Stimulated activated CD8-positive, alpha-beta memory T cell treated with anti-CD3 and anti-CD28 coated beads, Interleukin-4, amount 100 ng/mL, for 4 hours (primary cell): ENCODE data around the gene CRAT.
"Not testable (repeated sequence)": the region's sequence is repeated elsewhere in the genome, so short reads cannot be mapped to it uniquely, and the experiment has no call there.

Experiments used
- DNase-seq, 2 donors: peaks; one replicate each; pipeline ENCODE4 v3.0.0-alpha.2; 2020; ENCODE audit warnings: low read depth in 2 of 2, low spot score in 1 of 2

The CRAT gene

GRCh38 chr9:129138476-129139232, 28.1 kb upstream of the CRAT start:
- DNase-seq, result no peak

DNA sequence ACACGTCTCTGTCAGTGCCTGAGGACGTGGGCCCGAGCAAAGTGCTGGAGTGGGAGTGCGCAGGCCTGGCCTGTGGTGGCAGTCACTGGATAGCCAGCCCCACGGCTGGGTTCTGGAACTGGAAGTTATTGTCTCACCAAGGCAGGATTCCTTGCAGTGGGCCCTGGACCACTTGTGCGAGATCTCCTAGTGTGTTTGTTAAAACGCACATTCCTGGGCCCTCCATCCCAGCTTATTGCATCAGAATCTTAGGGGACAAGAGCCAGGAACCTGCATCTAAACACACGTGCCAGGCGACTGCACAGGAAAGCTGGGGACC, 27.5 kb upstream of the CRAT start:
- no peak for DNase-seq

DNA sequence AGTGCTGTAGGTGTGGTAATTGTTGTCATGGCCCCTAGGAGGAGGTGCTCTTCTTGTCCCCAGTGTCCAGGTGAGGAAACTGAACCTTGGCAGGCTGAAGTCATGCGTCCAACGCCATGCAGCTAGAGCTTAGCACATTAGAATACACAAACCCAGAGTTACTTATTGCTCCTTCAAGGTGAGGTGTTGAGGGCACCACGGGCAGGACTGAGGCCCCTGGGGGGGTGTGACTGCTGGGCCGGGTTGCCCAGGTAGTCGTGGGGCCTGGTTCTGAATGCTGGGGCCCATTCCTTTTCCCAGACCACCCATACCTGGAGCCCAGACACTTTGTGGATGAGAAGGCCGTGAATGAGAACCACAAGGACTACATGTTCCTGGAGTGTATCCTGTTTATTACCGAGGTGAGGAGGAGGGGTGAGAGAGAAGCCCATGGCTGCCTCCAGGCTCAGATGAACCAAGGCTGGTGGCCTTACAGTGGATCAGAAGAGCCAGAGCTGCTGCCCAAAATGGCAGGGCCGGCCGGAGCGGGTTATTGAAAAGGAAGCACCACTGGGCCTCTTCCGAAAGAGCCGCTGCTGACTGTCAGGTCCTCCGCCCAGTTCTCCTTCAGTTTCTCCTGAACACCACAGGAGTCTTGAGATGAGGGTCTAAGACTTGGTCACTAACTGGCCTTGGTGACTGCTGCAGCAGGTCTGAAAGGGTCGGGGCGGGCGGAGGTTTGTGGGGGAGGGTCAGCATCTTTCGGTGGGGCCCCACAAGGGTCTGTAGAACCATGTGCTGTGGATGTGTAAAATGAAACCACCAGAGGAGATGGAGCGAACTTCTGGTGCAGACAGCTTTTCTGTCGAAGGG, 26.9 kb upstream of the CRAT start:
- DNase-seq, result no peak

DNA sequence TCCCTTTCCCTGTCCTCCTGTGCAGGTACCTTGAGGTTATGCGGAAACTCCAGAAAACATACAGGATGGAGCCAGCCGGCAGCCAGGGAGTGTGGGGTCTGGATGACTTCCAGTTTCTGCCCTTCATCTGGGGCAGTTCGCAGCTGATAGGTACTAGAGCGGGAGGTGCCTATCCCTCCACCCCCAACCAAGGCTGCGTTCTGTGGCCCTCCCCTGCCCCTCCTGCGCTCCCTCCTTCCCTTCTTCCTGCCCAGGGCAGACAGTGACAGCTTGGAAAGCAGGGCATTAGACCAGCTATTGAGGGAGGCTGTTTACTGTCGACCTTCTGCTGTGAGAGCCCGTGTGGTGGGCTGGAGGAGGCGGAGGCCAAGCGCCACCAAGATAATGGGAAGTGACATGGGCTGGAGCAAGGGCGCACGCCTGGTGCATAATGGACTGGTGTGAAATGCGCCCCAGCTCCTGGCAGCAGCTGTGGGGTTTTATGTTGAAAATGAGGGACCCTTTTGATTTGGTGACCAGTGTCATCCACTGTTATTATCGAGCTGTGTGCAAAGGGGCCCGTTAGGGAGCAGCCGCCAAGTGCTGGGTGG, 25.9 kb upstream of the CRAT start:
- no peak for DNase-seq

- no peak for DNase-seq
Measured at GRCh38 chr9:129135476-129135875, 24.9 kb upstream of the CRAT start.

- no peak for DNase-seq
Measured at GRCh38 chr9:129133082-129133481, 22.5 kb upstream of the CRAT start.

GRCh38 chr9:129131300-129132145, 20.9 kb upstream of the CRAT start:
- peak; percentile 71 to 74 for DNase-seq

- no peak for DNase-seq
Measured at GRCh38 chr9:129130791-129131190, 20.2 kb upstream of the CRAT start.

GRCh38 chr9:129130271-129130670, 19.7 kb upstream of the CRAT start:
- not testable (repeated sequence) for DNase-seq

GRCh38 chr9:129128689-129129088, 18.1 kb upstream of the CRAT start:
- DNase-seq, result no peak

GRCh38 chr9:129126749-129127618, 16.4 kb upstream of the CRAT start:
- DNase-seq, result no peak

DNA sequence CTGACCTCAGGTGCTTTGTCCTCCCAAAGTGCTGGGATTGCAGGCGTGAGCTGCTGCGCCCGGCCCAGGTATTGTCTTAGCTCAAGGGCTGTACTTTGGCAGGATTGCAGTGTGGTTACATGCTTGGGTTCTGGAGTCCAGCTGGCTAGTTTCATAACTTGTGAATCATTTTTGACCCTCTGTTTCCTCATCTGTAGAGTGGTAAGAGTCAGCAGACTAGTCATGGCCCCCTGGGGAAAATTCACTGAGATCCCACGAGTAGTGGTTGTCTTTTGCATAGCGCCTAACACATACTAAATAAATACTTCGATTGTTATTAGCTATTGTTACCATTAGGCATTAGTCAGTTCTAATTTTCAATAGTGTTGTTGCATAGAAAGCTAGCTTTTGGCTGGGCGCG, 14.9 kb upstream of the CRAT start:
- no peak for DNase-seq

GRCh38 chr9:129124506-129125069, 14.0 kb upstream of the CRAT start:
- DNase-seq, result no peak

DNA sequence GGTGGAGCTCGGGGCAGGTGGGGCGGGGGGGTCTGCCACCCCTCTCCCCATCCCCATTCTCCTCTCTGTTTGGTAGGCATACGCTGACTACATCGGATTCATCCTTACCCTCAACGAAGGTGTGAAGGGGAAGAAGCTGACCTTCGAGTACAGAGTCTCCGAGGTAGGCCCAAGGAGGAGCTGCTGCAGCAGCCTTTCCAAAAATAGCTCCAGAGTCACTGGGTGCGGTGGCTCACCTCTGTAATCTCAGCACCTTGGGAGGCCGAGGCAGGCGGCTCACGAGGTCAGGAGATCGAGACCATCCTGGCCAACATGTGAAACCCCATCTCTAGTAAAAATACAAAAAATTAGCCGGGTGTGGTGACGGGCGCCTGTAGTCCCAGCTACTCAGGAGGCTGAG, 12.4 kb upstream of the CRAT start:
- not testable (repeated sequence) for DNase-seq

- DNase-seq, result no peak
Measured at GRCh38 chr9:129122133-129122532, 11.5 kb upstream of the CRAT start.

DNA sequence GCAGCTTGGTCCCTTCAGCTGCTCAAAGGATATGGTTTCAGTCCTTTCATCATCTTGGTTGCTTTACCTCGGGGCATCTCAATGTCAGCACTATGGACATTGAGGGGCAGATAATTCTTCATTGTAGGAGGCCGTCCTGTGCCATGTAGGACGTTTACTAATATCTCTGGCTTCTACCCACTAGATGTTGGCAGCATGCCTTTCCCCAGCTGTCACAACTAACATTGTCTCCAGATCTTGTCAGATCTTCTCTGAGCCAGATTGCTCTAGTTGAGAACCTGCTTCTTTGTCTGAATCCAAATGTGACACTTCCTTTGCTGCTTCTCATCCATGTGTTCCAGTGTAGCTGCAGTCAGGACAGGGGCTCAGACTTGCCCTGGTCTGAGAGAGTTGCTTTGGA, 10.9 kb upstream of the CRAT start:
- DNase-seq, result no peak

- DNase-seq, result no peak
Measured at GRCh38 chr9:129118799-129119198, 8.2 kb upstream of the CRAT start.

DNA sequence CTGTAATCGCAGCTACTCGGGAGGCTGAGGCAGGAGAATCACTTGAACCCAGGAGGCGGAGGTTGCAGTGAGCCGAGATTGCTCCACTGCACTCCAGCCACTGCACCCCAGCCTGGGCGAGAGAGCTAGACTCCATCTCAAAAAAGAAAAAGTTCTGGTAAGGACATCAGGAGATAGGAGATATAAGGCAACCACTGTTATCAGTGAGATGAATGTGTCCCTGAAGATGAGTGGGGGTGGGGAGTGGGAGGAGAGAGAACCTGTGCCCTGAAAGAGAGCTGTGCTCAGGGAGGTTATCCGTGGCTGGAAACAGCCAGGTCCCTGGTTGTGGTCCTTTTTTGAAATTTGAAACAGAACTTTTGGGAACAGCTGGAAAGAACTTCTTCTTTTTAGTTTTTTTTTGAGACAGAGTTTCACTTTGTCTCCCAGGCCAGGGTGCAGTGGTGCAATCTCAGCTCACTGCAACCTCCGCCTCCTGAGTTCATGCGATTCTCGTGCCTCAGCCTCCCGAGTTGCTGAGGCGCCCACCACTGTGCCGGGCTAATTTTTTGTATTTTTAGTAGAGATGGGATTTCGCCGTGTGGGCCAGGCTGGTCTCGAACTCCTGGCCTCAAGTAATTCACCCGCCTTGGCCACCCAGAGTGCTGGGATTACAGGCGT, 3.2 kb upstream of the CRAT start:
- no peak for DNase-seq

DNA sequence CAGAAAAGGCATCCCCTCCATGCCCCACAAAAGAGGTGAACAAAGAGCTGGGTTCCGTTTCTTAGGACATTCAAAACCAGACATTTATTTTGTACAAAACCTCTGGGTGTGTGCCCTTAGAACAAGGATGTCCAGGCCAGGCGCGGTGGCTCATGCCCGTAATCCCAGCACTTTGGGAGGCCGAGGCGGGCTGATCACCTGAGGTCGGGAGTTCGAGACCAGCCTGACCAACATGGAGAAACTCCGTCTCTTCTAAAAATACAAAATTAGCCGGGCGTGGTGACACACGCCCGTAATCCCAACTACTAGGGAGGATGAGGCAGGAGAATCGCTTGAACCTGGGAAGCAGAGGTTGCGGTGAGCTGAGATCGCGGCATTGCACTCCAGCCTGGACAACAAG, 1.9 kb upstream of the CRAT start:
- DNase-seq, result not testable (repeated sequence)
